Erythroblast (primary cell): ENCODE measurements around the gene CTU1.

Experiments
- GATA1 ChIP-seq: IDR thresholded peaks from 2 replicates; pipeline ENCODE4 v1.6.1; 2011; ENCODE audit warnings: low read depth, mild to moderate bottlenecking, control low read depth, low read length, moderate library complexity
- POLR2A ChIP-seq: IDR thresholded peaks from 2 replicates; pipeline ENCODE4 v1.6.1; 2011; ENCODE audit warnings: mild to moderate bottlenecking, low read length

DNA sequence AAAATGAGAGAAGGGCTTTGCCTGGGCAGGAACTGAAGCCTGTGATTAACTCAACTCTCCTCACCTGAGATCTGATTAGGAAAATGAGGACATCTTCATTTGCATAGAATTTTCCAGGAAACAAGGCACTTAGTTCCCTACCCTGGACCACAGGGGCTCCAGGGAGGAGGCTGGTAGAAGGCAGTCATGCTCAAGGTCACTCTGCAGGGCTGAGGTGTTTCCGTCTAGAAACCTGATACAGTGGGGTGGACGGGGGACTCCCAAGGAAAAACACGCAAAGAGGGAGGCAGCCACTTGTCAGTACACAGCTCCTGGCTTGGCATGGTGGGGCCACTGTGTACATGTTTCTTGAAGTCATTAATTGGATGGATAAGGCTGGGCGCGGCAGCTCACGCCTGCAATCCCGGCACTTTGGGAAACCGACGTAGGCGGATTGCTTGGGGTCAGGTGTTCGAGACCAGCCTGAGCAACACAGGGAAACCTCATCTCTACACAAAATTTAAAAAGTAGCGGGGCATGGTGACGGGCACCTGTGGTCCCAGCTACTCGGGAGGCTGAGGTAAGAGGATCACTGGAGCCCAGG is 31.5 kb downstream of the CTU1 start:
- TF ChIP-seq POLR2A (no peak), GATA1 (no peak)
